ENCODE data around the gene ACOXL.

- no peak for TF ChIP-seq PBX2 (CRISPR knock-in tag; IDR thresholded peaks at IDR 0.05; ENCODE audit: low read depth)
- TF ChIP-seq PBX2 (tag; conservative IDR thresholded peaks at IDR 0.05; ENCODE audit: low read depth) = no peak
- TF ChIP-seq POLR2AphosphoS5 (IDR thresholded peaks at IDR 0.05; ENCODE audit: control insufficient read depth, insufficient read depth, low read depth, low read length) = no peak
- no peak for TF ChIP-seq FOXO4 (CRISPR knock-in tag; IDR thresholded peaks at IDR 0.05)
- TF ChIP-seq U2AF1 (optimal IDR thresholded peaks at IDR 0.05; ENCODE audit: low read depth, low read length) = no peak
- TF ChIP-seq ZBTB34 (CRISPR knock-in tag; IDR thresholded peaks at IDR 0.05) = no peak
- no peak for TF ChIP-seq SMARCE1 (IDR thresholded peaks at IDR 0.05)
- no peak for TF ChIP-seq BCLAF1 (IDR thresholded peaks at IDR 0.05; ENCODE audit: borderline replicate concordance in 1 of 2, control insufficient read depth in 1 of 2, low read depth in 2 of 2, low read length in 1 of 2)
- no peak for TF ChIP-seq CTCF (IDR thresholded peaks at IDR 0.05 in 2 of 3, conservative IDR thresholded peaks at IDR 0.05 in 1 of 3; ENCODE audit: insufficient read depth in 2 of 3, low read depth in 1 of 3, low read length in 3 of 3)
These were observed 116.2 kb downstream of the ACOXL start for GRCh38 chr2:110848519-110849030.

Measured in K562 (cell line).